GM04504 (cell line): ENCODE results near the gene GID8.

ENCODE experiments used
- DNase-seq: peaks from one replicate; pipeline ENCODE4 v3.0.0-alpha.2; 2012; ENCODE audit warnings: low read depth

The GID8 gene

GRCh38 chr20:62938105-62938888 lies at the start of gene GID8:
Gene GID8, plus strand, starts transcription at chr20:62938147. Its CDS starts 3,356 bp downstream, at chr20:62941503.
- no peak for DNase-seq

DNA sequence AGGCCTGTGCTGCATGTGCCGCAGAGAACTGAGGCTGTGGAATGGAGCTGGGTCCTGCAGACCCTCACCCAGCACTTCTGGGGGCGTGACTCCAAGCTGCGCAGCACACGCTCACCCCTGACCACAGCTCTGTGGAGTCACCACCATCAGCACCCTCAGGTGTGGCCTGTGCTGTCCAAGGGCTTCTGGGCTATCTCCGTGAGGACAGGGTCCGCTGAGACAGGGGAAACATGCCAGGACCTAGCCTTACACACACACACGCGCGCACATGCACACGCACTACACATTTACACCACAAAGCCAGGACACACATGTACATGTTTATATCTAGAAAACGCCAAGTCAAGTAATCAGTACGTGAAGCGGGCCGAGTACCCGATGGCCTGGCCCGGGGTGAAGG lies 49.5 kb upstream of the GID8 start:
- no peak for DNase-seq

DNA sequence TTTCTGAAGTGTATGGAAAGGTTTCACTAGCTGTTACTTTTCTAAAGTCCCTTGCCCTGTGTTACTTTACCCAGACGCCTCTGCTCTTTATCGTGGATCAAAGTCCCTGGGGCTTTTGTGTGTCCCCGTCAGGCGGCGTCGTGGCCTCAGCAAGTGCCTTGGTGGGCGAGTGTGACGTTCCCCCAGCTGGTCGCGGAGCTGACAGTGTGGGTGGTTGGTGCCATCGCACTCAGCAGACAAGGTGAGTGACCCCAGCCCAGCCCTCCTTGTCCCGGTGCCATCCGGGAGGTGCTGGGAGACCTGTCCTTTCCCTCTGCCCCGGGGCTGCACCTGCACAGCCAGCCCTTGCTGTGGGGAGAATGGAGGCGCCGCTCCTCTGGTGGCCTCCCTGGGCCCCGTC lies 49.0 kb upstream of the GID8 start:
- no peak for DNase-seq

DNA sequence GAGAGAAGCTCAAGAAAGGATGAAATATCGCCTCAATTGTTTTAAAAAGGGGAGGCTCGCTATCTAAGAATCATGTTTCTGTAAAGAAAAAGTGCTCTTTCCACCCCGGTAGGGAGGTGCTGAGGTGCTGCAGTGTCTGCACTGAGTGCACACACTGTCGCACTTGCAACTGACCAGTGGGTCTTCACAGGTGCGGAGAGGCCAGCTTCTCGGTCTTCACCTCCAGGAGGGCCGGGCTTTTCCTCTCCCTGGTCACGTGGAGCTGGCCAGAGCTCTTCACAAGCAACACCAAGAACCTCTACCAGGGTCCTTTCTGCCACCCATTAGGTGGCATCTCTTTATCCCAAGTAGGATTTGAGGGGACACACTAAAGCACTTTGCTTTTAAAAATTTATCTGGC lies 48.5 kb upstream of the GID8 start:
- no peak for DNase-seq

DNA sequence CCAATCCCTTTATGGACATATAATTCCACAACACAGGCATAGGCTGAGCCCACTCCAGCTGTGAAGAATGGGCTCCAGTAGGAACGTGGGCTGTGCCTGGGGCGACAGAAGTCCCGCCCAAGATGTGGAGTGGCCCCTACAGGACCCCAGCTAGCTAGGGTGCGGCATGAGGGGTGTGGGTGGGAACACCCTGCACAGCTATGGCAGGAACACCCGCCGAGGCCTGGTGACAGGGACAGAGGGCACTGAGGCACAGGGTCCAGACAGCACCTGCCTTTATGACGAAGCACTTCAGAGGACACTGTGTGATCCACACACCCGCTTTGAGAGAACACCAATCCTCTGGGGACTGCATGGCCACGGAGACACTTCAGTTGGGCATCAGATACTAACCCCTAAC lies 48.1 kb upstream of the GID8 start:
- no peak for DNase-seq

- no peak for DNase-seq
Observed at GRCh38 chr20:62890444-62890843, 47.5 kb upstream of the GID8 start.

- no peak for DNase-seq
Observed at GRCh38 chr20:62891111-62891510, 46.8 kb upstream of the GID8 start.

DNA sequence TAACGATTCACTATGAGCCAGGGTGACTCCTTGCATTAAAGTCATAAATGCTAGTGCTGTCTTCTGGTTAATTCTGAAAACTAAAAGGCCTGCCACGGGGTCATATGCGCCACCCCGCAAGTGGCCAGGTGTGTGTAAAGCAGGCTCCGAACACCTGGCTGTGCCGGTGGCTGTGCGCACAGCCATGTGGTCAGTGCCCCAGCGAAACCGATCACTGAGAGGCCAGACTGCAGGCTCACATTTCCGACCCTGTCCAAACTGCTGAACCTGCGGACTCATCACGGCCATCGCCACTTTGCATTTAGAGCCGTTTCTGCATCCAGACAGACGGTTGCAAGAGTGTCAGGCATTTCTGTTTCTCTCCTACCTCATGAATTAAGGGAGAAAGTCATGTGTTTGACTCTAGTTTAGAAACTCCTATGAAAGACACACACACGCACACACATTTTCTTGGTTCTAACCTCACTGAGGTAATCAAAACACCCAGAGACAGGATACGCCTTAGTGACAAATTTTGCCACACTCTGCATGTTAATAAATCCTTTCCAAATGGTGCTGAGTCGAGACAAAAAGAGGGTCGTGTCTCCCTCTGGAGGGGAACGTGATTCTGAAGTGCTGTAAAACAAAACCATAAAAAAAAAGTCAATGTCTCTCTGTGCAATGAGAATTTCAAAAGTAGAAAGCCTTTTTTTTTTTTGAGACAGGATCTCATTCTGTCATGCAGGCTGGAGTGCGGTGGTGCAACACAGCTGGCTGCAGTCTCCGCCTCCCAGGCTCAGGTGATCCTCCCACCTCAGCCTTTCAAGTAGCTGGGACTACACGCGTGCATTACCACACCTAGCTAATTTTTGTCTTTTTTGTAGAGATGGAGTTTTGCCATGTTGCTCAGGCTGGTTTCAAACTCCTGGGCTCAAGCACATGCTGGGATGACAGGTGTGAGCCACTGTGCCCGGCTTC lies 45.3 kb upstream of the GID8 start:
- DNase-seq = no peak

DNA sequence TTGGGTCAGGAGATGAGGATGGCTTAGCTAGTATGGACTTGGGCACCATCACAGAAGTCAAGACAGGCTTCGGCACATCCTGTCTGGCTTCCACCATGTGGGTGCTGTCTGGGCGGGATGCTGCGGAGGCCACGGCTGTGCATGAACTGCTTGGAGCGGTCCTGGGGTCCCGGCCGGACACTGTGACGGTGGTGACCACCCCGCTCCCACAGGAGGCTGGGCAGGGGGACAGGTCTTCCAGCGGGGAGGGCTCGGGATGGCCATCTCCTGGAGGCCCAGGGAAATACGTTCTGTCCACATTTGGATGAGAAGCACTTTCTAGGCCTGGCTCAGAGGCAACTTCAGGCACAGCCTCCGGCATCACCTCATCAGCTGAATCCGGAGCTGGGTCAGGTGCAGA lies 44.2 kb upstream of the GID8 start:
- no peak for DNase-seq

DNA sequence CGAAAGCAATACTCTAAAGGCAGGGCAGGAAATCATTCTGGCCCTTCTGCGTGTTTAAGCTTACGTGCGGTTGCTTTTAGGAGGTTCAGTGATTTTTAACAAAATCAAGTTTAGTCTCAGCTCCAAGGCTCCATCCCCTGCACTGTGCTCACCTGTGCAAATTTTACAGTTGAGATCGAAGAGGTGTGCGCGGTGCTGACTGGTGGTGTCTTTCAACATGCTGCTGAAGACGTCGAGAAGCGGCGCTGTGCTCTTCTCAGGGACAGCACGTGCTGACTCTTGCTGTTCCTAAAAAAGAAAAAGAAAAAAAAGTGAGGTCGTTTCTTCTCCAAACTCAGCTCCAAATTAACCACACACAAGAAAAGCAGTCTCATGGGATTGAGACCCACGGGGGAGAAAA lies 43.7 kb upstream of the GID8 start:
- DNase-seq = no peak

GRCh38 chr20:62895539-62895938 lies 42.4 kb upstream of the GID8 start:
- DNase-seq = no peak

DNA sequence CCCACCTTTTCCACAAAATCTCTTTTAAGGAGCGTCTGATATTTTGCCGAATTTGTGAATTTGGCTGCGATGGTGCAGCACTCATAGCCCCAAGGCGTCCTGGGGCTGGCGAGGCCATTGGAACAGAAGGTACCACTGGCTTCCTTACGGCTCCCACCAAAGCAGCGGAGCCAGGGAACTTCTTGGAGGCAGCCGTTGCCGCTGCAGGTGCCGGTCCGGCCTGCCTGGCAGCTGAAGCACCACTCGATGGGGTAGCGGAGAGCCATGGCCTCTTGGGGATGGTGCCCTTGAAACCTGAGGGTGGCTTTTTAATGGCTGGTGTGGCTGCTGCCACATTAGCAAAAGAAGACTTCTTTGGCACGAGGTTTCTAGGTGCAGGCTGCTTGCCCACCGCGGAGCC lies 41.4 kb upstream of the GID8 start:
- DNase-seq = no peak

DNA sequence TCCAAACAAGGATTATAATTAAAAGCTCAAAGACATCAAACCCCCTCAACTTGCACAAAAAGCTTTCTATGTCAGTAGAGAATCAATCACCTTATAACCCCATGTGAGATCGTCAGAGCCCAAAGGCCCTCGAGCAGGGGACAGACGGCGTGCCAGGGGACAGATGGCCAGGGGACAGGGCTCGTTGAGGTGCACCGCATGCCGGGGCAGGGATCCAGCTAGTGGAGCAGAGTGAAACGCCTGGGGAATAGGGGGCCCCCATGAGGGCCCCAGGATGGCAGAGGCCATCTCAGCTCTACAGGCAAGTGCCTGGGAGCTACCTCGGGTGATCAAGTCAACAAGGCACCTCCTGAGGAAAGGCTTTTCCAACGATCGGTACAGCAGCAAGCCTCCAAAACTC lies 40.3 kb upstream of the GID8 start:
- no peak for DNase-seq

DNA sequence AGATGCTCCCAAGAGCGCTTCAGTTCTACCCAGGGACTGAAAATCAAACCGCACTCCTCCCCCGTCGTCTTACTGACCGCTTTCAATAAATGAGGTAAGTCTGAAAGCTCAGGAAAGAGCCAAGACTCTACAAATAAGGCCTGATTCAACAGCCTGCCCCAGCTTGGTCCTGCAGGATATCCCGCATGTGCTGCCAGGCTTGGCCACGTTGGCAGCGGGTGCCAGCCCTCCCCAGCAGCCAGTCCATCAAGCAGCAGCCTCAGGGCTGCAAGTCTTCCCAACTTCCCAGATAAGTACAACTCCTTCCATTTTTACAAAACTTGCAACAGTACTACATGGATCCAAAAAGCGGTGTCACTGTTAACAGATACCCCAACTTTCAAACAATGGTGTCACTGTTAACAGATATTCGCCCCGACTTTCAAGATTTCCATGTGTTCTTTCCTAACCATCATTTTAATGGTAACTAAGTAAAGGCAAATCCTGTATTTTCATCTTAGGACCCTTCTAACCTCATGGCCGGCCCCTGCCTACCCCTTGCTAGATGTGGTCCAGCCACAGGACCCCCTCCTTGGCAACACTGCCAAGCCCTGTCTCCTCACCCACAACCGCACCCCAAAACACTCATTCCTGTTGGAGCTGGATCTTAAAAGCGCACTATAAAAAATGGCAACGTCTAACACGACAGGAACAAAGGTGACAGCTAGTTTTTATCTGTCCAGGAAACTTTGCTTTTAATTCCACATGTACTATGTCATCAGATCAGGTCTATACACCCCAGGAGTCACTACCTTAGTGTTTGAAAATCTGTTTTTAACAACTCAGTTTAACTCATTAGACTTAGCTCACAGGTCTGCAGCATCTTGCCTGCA lies 39.6 kb upstream of the GID8 start:
- DNase-seq = no peak

DNA sequence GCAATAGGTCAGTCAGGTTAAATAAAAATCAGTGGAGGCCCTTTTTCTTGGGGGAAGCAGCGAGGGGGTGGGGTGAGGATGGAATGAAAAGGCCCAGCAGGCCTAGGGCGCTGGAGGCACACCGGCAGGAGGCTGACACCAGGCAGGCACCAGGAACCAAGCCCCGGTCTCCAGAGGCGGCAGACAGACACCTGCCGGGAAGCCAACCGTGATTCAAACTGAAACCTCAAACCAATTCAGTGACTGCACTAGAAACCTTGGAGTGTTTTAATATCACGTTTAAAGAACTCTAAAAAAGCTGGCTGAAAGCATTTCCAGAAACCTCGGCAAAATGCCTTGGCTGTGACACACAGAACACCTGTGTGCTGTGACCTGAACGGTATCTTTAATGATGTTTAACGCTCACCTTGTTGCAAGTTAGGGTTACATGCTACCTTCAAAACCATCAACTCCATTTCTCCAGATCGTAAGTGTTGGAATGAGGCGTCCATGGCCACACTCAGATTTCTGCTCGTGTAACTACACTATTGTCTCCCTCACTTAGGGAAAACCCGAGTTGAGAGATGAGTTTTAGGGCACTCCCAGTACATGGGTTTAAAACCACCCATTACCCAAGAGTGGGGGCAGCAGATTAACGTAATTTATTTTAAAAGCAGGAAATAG lies 38.8 kb upstream of the GID8 start:
- DNase-seq = no peak

- no peak for DNase-seq
Observed at GRCh38 chr20:62899633-62900051, 38.3 kb upstream of the GID8 start.

DNA sequence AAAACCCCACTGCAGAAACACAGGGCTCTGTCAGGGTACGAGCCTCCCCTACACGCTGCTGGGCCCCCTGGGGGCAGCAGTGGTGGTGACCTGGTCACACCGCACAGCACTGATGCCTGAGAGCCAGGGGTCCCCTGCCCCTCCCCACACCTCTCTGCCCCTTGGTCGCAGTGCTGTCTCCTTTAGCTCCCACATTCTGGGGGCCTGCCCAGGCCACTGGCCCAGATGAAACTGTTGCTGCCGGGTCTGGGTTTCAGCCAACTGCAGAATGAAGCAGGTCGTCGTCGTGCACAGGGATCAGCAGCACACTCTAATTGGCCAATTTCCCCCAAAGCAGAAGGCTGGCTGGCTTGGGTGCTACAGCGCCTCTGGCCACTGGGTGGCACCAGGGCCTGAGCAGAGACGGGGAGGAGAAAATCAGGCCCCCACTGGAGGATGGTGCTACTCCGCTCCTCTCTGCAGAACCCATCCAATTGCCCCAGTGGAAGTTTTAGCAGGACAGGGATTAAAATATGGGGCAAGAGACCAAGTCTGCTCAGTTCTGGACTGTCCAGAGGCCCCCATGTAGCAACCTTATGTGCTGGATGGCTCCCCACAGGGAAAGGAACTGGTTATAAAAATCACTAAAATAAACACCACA lies 37.8 kb upstream of the GID8 start:
- peak; percentile 40 for DNase-seq

DNA sequence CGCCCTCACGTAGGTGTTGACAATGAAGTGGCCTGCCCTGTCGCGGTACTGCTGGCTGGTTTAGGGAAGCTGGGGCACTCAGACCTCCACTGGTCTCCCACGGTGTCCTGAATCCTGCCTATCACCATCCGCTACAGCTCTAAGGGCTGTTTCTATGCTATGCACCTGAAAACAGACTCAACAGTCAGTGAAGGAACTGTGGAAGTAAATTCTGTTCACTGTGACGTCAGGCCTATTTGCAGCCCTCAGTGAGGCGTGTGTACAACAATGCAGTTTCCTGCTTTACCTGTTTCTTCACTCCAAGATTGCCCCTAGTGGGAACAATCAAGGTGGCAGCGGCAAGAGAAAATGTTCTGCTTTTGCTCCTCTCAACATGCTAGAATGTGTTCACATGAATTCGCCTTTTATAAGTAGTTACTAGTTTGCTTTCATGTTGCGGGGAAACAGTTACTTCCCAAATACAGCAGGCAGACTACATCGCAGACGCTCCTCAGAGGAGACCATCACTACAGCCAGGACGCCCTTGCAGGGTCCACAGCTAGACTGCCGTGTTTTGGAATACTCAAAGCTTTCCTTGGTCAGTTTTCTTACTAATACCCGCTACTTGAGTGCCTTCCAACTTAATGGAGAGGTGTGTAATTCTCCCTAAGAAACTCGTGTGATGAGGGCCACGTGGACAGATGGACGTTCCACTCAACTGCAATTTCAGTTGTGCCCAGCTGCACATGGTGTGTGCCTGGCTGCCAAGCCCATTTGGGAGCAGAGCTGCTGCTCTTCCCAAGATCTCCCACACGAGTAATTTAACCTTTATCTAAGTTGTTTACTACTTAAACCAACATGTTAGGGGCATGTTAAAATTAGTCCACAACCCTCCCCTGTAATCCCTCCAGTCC lies 37.0 kb upstream of the GID8 start:
- DNase-seq = no peak

- DNase-seq = no peak
Observed at GRCh38 chr20:62901891-62902290, 36.1 kb upstream of the GID8 start.
